Right forelimb (tissue), 1 donor: ENCODE results near the gene LCTL.
A peak's percentile ranks its signal among the peaks of the same experiment; 100 is the strongest.
"Not testable (repeated sequence)": the region's sequence is repeated elsewhere in the genome, so short reads cannot be mapped to it uniquely, and the experiment has no call there.

ENCODE experiments used
- DNase-seq: peaks from one replicate; pipeline ENCODE4 v3.0.0-alpha.2; 2018

The LCTL gene

GRCh38 chr15:66590435-66590834 lies 24.6 kb upstream of the LCTL start:
- no peak for DNase-seq

- DNase-seq = not testable (repeated sequence)
Observed at GRCh38 chr15:66589429-66589828, 23.6 kb upstream of the LCTL start.

GRCh38 chr15:66588971-66589370 lies 23.2 kb upstream of the LCTL start:
- DNase-seq = no peak

DNA sequence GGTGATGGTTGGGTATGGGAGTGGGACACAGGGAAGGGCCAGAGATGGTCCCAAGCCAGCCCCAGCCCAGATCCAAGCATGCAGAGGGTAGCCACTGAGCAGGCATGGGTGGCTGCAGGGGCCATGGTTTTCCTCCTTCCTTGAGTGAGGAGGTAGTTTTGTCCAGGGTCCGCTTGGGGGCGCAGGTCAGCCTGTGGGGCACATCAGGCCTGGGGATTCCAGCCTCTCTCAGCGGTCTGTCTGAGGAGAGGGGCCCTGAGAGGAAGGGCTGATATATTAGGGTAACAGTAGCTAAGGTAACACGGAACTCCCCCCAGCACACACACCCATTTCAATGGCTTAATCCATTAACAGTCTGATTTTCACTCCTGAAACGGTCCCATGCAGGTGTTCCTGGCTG lies 22.7 kb upstream of the LCTL start:
- no peak for DNase-seq

DNA sequence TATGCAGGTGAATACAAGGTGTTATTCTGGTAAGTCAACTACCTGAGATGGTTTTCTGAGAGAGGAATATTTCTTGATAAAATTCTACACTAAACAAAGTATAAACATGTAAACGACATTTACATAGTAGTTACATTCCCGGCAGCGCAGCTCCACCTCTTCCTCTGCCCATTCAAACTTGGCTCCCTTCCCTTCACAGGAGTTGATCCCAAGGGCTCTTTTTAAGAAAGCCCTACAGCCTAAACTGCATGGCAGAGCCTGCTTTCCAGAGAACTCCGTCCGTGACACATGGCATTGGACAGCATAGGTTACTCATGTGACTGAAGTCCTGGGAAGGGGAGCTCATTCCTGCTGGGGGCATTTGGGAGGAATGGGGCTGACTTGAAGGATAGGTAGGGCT lies 22.0 kb upstream of the LCTL start:
- no peak for DNase-seq

DNA sequence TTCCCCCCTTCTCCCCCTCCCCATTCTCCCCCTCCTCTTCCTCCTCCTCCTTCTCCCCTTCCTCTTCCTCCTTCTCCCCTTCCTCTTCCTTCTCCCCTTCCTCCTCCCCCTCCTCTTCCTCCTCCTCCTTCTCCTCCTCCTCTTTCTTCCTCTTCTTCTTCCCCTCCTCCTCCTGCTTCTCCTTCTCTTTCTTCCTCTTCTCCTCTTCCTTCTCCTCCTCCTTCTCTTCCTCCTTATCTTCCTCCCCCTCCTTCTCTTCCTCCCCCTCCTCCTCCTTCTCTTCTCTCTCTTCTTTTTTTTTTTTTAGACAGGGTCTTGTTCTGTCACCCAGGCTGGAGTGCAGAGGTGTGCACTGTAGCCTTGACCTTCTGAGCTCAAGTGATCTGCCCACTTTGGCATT lies 21.2 kb upstream of the LCTL start:
- no peak for DNase-seq

DNA sequence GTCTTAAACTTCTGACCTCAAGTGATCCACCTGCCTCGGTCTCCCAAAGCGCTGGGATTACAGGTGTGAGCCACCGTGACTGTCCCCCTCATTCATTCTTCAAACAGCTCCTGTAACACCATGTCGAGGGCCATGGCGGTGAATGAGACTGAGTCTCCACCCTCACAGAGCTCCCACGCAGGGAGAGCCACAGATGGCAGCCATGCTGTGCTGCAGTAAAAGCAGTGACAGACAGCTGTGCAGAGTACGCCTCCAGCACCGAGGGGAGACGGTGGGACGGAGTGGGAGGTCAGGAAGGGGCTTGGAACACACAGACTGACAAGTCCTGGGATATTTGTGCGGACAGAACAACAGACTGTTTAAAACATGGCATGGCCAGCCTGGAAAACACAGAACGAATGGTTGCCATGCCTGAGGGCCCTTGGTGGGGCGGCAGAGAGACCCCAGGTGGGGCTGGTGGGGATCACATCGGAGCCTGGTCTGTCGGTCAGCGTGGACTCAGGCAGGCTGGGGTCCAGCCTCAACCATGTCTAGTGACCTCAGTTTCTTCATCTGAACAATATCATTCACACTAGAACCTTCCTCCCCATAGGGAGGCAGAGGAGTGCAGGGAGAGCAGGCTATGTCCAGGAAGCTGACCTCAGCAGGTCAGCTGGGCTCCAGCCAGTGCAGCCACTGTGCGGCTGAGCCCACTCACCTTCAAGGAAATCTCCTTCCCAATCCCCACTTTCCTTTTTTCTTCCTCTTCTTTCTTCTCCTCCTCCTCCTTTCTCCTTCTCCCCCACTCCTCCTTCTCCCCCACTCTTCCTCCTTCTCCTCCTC lies 20.6 kb upstream of the LCTL start:
- DNase-seq = no peak

- DNase-seq = no peak
Observed at GRCh38 chr15:66581972-66582537, 16.3 kb upstream of the LCTL start.

GRCh38 chr15:66580643-66581042 lies 14.8 kb upstream of the LCTL start:
- no peak for DNase-seq

- DNase-seq = no peak
Observed at GRCh38 chr15:66578286-66578875, 12.6 kb upstream of the LCTL start.

DNA sequence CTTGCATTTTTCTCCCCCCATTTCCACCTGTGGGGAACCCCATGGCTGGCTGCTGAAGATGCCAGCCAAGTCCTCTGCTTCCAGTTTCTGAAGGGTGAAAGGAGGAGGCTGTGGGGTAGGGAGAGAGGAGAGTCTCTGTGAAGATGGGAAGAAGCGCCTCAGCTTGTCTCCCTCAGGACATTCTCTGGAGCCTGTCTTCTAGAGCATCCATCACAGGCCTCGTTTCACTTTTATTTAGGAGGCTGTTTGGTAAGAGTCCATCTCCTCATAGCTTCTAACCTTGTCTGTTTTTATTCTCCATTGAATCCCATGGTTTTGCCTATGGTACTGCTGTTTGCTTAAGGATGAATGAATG lies 8.8 kb upstream of the LCTL start:
- DNase-seq = no peak

DNA sequence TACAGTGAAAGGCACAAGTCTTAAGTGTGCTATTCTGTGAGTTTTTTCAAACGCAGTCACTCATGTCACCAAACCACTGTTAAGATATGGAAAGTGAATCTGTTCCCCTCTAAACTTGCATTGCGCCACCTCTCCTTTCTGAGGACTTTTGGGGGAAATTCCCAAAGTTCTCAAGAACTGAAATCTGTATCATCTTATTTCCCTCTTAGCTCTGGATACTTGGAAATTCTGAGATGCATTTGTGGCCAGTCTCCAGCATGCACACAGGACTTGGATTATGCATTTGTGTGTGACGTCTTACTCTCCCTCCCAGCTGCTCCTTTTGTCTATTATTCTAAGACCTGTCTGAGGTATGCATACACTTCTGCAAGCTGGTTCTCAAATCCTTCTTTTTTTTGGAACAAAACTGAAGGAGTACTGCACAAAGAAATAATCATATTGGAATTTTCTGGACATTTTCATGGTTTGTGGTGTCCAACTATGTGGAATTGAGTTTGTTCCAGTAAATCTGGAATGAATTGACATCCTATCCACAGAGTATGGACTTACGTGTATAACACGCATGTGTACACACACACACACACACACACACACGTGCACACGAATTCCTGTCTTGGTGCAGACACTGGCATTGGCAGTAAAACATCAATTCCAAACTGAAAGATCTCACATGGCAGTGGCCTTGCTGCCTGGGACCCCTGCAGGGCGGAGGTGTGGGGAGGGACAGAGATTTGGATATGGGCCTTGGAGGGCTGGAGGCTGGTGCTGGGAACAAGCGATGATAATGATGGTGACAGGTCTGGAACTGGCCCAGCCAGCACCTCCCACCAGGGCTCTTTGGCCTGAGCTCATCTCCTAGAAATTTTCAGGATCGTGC lies 8.2 kb upstream of the LCTL start:
- DNase-seq = peak; percentile 80

DNA sequence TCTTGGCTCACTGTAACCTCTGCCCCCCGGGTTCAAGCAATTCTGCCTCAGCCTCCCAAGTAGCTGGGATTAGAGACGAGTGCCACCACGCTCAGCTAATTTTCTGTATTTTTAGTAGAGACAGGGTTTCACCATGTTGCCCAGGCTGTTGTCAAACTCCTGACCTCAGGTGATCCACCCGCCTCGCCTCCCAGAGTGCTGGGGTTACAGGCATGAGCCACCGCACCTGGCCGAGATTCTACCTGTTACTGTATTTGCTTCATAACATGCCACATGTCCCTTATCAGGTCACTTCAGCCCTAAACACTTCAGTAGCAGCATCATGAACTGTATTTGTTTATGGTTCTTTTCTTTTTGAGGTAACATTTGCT lies 7.5 kb upstream of the LCTL start:
- DNase-seq = no peak

GRCh38 chr15:66572146-66572545 lies 6.3 kb upstream of the LCTL start:
- no peak for DNase-seq

GRCh38 chr15:66570842-66571478 lies 5.2 kb upstream of the LCTL start:
- no peak for DNase-seq

DNA sequence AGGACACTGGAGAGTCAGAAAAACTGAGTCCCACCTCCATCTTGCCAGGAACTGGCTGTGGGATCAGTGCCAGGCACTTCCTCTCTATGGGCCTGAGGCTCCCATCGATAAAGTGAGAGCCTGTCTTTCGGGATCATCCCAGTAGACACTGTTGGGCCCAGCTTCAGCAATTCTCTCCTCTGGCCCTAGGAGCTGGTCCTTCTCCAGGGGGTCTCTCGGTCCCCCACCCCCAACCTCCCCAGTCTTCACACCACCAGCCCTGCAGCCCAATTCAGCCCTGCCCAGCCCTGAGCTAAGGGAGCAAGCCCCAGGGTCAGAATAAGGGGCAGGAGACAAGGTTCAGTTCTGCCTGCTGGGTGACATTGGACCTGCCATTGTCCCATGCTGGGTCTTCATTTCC lies 4.5 kb upstream of the LCTL start:
- no peak for DNase-seq

DNA sequence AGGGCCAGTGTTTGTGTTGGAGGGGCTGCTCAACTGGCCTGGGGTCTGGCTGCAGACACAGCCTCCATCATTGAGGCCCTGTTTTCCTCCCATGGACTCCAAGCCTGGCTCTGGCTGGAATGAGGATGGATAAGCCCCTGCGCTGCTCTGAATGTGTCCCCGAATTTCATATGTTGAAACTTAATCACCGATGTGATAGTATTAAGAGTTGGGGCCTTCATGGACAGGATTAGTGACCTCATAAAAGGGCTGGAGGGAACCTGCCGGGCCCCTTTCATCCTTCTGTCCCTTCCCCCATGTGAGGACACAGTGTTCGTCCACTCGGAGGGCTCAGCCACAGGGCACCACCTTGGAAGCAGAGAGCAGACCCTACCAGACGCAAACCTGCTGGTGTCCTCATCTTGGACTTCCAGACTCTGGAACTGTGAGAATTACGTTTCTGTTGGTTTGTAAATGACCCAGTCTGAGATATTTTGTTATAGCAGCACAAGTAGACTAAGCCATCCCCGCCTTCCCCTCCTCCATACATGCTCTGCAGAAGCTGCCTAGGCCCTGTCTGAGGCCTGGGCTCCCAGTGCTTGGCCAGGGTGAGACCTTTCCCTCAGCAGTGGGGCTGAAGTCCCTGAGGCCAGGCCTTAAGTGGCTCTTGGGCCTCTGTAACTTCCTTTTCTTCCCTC lies 3.8 kb upstream of the LCTL start:
- DNase-seq = no peak

DNA sequence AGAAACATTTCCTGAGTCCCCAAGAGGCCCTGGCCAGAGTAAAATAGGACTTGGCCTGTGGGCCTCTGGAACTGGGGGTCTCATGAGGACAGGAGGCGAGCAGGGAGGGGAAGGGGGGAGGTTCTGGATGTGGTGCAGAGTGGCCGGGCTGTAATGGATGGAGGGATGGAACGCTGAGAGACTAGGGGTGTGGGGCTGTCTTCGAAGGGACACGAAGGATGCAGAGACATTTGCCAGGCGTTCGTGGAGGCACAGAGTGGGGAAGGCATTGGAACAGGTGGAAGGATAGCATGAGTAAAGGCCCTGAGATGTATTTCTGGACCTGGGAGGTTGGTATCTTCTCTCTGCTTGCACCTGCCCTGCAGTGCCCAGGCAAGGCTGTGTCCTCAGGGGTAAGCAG lies 2.1 kb upstream of the LCTL start:
- no peak for DNase-seq

DNA sequence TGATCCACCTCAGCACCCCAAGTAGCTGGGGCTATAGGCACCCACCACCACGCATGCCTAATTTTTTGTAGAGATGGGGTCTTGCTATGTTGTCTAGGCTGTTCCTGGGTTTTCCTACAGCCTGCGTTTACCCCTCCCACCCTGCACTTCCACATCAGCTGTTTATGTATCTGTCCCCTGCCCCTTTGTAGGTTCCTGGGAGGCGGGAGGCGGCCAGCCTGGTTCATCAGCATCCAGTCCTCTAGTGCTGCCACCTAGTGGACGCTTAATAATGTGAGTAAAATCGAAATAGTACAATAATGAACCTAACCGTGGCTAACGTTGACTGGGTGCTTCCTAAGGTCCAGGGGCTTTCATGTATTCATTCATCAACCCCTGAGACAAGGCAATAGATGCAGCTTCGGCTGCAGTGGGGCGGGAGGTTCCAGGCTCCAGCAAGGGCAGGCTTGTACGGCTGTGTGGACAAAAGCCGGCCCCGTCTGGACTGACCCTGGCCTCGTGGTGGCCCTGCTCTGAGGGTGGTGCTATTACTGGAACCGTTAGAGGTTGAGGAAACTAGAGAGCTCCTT lies 1.2 kb upstream of the LCTL start:
- DNase-seq = no peak

- no peak for DNase-seq
Observed at GRCh38 chr15:66565141-66565641, 607 bp downstream of the LCTL start.

DNA sequence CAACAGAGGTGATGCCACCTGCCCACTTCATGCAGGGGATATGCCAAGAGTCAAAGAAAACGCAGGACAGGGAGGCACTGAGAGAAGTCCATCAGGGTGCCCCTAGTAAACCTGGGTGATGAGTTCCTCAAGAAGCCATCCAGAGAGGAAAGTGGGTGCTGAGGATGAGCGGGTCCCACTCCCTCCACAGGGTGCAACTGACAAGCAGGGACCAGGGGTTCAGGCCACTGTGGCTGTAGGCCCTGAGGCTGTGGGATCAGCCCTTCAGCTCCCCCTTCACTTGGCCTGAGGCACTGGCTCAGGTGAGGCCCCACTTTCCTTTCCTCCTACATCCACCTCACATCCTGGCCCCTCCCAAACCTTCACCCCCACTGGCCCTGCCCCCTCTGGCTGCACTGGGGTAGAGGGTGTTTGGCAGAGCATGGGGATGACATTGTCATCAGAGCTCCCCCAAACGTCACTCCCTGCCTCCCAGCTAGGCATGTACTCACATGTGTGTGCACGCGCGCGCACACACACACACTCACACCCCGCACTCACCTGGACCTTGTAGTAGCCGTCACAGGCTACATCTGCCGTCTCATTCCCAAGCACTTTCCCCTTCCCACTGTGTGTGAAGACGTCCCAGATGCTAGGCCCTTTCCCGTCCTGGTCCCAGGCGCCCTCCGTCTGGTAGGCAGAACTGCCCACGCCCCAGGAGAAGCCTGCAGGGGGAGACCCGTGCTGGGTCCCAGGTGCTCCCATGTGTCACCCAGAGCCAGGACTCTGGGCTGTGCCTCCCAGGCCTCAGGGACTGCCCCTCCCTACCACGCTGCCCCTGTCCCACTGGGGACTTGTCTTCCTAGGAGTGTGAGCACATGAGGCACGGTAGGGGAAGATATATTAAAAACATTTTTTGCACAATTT lies 1.4 kb downstream of the LCTL start:
- no peak for DNase-seq
